Measurements from ENCODE around the gene EFL1.

The EFL1 gene

DNA sequence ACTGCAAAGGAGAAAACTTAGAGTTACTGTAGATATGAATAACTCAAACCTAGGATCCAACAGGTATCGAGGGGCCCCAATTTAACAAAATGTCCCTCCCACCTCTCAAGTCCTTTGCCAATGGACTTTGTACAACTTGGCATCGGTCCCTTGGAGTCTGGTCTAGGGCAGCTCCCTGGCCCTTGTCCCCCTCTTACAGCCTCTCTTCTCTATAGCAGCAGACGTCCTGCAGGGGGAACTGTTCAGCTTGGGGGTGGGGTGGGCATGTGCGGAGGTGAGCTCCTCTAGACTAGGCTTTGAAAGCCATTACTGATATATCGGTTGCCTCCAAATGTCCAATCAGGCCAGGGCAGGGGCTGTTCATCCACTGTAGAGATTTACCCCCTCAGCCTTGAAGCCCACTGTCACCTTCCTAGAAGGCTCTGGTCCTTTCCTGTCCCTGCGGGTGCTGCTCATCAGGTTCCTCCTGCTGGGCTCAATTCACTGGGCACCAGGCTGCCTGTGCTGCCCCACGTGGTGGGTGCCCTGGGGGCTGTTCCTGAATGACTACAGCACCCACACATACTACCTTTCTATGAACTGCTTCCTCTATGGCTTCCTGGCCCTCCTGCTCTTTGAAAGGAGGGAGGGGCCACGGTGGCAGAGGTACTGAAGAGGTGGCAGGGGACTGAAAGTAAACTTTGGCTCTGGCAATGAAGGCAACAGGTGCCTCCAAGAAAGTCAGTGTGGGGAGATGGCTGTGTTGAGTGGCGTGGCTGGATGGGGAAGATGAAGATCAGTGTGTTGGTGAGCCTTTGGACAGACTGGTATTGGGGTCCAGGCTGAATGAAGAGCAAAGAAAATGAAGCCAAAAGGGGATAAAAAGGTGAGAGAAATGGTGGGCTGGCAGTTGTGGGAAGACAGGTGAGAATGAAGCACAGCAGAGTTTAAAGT is 137.9 kb downstream of the EFL1 start:
- no peaks in the 10 kb centered on the region for H3K4me1 ChIP-seq (ENCODE audit: insufficient read depth, low read length)
- no peaks in the 10 kb centered on the region; the same call in 1 of the 2 replicates for H3K36me3 ChIP-seq (ENCODE audit: insufficient read depth, low read length)
- no peak overlapping the region for H3K9ac ChIP-seq (ENCODE audit: low read depth, low read length)
- H3K9me3 ChIP-seq (ENCODE audit: control insufficient read depth, insufficient read depth, low read length), result no peaks in the 10 kb centered on the region

DNA sequence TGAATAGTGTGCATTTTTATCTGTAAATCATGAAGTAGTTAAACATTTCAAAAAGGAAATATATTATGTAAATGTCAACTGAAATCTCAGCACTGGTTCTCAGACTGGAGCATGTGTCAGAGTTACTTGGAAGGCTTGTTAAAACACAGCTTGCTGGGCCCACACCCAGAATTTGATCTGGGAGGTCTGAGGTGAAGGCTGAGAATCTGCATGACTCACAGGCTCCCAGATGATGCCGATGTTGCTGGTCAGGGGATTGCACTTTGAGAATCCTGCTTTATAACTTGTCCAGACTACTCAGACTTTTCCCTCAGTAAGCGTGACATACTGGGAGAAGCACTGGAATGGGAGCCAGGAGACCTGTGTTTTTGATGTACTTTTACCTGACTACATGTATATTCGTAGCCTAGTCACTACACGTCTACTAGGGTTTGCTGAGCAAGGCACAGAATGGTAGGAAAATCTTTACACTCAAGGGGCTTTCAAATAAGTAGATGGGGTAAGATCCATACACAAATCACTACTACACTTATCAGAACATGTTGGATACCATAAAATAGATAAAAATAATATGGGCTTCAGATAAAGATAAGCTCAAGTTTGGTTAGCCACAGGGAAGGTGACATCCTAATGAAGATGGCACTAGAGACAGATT is 139.7 kb downstream of the EFL1 start:
- no peak overlapping the region for H3K9ac ChIP-seq (ENCODE audit: low read depth, low read length)
- H3K9me3 ChIP-seq (ENCODE audit: control insufficient read depth, insufficient read depth, low read length), result no peaks in the 10 kb centered on the region
- H3K4me1 ChIP-seq (ENCODE audit: insufficient read depth, low read length), result no peaks in the 10 kb centered on the region
- H3K36me3 ChIP-seq (ENCODE audit: insufficient read depth, low read length), result no peaks in the 10 kb centered on the region

DNA sequence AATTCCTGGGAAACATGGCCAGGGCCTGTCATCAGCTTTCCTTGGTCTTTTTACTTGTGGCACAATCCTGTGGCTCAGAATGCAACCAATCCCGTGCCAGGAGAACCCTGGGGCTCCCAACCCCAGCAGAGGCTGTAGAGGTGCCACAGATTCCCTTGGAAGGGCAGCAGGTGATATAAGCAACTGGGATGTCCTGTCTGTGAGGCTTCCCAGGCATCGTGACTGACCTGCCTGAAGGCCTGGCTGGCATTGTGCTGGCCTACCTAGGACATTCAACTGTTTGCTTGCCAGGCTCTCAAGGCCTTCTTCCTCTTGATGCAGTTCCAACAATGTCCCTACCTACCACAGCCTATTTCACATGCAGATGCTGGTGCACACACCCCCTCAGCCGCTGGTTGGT is 144.5 kb downstream of the EFL1 start:
- Histone ChIP-seq H3K36me3 (ENCODE audit: insufficient read depth, low read length) (no peaks in the 10 kb centered on the region), H3K9ac (ENCODE audit: low read depth, low read length) (no peak overlapping the region), H3K4me1 (ENCODE audit: insufficient read depth, low read length) (no peaks in the 10 kb centered on the region), H3K9me3 (ENCODE audit: control insufficient read depth, insufficient read depth, low read length) (no peaks in the 10 kb centered on the region)

DNA sequence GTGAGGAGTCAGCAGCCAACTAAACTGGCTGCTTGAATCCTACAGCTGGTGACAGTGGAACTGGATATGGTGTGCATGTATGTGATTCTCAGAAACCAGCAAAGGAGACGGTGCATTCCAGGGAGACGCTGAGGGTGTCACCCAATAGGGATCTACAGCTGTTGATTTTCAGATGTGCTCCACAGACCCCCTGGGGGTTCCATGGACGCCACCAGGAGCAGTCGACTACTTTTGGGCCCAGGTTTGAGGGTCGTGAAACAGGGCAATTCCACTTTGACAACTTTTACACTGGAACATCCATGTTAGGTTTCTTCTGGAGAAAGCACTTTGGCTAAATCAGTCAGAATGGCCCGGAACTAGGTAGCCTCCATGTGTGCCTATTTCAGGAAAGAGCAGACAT is 145.2 kb downstream of the EFL1 start:
- H3K4me1 ChIP-seq (ENCODE audit: insufficient read depth, low read length), result no peaks in the 10 kb centered on the region
- no peaks in the 10 kb centered on the region for H3K36me3 ChIP-seq (ENCODE audit: insufficient read depth, low read length)
- H3K9ac ChIP-seq (ENCODE audit: low read depth, low read length), result no peak overlapping the region
- no peaks in the 10 kb centered on the region for H3K9me3 ChIP-seq (ENCODE audit: control insufficient read depth, insufficient read depth, low read length)

DNA sequence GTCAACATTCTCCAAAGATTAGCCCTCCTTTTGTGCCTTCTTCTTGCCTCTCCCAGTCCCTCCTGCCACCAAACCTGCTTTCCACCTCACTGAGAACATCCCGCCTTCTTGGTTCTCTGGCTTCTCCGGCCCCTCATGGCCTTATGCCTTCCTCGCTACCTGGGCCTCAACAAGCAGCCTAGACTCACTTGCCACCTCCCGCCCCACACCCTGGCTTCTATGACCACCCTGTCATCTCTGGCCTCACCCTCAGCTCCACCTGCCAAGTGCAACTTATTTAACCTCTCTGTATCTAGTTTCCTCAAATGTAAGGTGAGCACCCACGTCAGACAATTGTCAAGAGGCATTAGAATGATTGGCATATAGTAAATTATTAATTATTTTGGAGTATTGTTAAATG is 147.9 kb downstream of the EFL1 start:
- Histone ChIP-seq H3K9ac (ENCODE audit: low read depth, low read length) (no peak overlapping the region), H3K9me3 (ENCODE audit: control insufficient read depth, insufficient read depth, low read length) (no peaks in the 10 kb centered on the region), H3K36me3 (ENCODE audit: insufficient read depth, low read length) (no peaks in the 10 kb centered on the region), H3K4me1 (ENCODE audit: insufficient read depth, low read length) (no peaks in the 10 kb centered on the region)

DNA sequence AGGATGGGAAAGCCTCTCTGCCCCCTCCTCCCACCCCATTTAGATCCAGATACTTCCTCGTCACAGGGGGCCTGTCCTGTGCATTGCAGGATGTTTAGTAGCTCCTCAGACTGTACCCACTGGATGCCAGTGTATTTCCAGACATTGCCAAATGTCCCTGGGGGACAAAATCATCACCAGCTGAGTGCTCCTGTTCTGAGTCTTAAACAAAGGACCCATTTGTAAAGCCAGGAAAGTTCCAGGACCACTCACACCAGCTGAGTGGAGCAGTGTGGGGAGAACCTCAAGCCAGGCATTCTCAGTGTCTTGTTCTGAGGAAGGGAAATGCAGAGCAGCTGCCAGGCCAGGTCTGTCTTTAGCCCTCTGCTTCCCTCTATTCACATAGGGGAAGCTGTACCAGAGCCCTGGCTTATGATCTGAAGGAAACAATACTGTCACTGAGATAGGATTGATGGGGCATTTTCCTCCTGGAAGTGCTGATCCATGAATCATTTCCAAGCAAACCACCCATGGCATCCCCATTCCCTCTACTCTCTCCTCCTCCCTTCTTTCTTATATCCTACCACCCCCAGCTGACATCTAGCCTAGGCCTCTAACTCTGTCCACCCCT is 149.3 kb downstream of the EFL1 start:
- Histone ChIP-seq H3K4me1 (ENCODE audit: insufficient read depth, low read length) (no peaks in the 10 kb centered on the region), H3K9me3 (ENCODE audit: control insufficient read depth, insufficient read depth, low read length) (no peaks in the 10 kb centered on the region), H3K36me3 (ENCODE audit: insufficient read depth, low read length) (no peaks in the 10 kb centered on the region), H3K9ac (ENCODE audit: low read depth, low read length) (no peak overlapping the region)

DNA sequence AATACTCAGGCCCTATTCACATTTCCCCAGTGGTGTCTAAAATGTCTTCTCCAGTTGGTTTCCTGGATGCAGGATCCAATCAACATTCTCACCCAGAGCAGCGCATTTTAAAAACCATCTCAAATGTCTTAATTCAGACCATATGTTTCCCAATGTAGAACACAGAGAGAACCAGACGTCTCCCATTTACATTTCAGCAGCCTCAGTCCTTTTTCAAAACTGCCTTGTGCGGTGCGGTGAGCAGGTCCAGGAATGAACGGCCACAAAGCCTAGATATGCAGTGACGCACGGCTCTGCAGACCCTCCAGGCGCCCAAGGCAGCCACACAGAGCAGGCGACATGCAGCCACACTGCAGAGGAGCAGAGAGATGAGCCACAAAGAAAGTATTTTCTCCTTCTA is 150.6 kb downstream of the EFL1 start:
- no peaks in the 10 kb centered on the region for H3K4me1 ChIP-seq (ENCODE audit: insufficient read depth, low read length)
- no peaks in the 10 kb centered on the region for H3K36me3 ChIP-seq (ENCODE audit: insufficient read depth, low read length)
- no peaks in the 10 kb centered on the region for H3K9me3 ChIP-seq (ENCODE audit: control insufficient read depth, insufficient read depth, low read length)
- no peak overlapping the region for H3K9ac ChIP-seq (ENCODE audit: low read depth, low read length)

DNA sequence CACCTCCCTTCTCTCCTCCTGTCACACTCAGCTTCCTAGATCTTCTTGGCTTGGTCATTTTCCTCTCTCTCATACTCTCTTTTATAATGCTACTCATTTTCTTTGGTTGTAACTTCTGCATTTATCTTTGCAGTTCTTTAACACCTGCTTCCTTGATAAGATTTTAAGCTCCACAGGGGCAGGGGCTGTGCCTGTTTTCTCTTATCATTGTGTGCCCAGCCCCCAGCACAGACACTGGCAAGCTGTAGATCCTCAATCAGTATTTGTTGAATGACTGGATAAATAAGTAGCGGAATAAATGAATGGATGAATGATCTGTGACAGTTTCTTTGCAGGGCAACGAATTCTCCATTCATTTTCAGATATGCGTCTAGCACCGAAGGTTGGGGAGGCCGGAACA is 152.4 kb downstream of the EFL1 start:
- H3K36me3 ChIP-seq (ENCODE audit: insufficient read depth, low read length), result no peaks in the 10 kb centered on the region
- H3K4me1 ChIP-seq (ENCODE audit: insufficient read depth, low read length), result no peaks in the 10 kb centered on the region
- no peak overlapping the region for H3K9ac ChIP-seq (ENCODE audit: low read depth, low read length)

DNA sequence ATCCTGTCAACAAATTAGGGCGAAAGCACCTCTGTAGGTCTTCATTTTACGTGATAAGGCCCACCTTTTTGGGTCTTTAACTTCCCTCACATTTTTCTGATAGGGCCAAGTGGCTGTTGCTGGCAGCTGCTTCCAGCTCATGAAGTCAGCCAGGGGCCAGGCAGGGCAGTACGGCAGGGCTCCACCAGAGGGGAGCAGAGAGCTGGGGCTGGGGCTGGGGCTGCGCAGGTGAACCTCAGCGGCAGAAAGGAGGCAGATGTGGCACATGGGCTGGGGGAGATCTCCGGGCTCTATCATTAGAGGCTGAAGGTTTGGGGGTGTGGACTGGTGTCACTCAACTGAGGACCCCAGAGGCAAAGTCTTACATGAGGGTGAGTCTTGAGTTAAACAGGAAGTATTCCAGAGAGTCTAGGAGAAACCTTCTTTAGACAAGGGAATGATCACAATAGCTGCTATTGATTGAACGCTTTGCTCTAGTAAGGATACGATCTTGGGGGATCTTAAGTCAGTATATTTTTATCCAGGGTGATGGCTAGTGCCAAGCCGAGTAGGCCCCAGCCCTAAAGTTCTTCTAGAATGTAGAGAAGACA is 153.9 kb downstream of the EFL1 start:
- Histone ChIP-seq H3K9ac (ENCODE audit: low read depth, low read length) (no peak overlapping the region), H3K36me3 (ENCODE audit: insufficient read depth, low read length) (no peaks in the 10 kb centered on the region), H3K9me3 (ENCODE audit: control insufficient read depth, insufficient read depth, low read length) (no peaks in the 10 kb centered on the region), H3K4me1 (ENCODE audit: insufficient read depth, low read length) (no peaks in the 10 kb centered on the region)

More for the DNA sequence above, 152.4 kb downstream of the EFL1 start:
- no peaks in the 10 kb centered on the region for H3K9me3 ChIP-seq (ENCODE audit: control insufficient read depth, insufficient read depth, low read length)

DNA sequence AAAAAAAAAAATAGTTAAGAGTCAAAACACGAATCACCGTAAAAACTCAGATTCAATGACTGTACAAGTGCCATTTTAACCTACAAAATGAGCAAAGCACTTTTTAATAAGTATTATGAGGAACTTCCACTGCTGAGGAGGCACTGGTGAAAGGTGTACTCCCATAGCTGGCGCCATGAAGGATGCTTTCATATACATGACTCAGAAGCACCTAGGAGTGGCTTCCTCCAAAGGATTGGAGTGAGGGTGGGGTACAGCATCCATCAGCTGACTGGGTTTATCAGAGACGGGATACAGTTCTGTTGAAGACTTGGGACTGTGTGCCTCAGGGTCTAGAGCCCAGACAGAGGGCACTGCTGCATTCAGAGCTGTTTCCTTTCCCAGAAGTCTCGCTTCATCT is 155.9 kb downstream of the EFL1 start:
- no peaks in the 10 kb centered on the region for H3K36me3 ChIP-seq (ENCODE audit: insufficient read depth, low read length)
- no peak overlapping the region for H3K9ac ChIP-seq (ENCODE audit: low read depth, low read length)

DNA sequence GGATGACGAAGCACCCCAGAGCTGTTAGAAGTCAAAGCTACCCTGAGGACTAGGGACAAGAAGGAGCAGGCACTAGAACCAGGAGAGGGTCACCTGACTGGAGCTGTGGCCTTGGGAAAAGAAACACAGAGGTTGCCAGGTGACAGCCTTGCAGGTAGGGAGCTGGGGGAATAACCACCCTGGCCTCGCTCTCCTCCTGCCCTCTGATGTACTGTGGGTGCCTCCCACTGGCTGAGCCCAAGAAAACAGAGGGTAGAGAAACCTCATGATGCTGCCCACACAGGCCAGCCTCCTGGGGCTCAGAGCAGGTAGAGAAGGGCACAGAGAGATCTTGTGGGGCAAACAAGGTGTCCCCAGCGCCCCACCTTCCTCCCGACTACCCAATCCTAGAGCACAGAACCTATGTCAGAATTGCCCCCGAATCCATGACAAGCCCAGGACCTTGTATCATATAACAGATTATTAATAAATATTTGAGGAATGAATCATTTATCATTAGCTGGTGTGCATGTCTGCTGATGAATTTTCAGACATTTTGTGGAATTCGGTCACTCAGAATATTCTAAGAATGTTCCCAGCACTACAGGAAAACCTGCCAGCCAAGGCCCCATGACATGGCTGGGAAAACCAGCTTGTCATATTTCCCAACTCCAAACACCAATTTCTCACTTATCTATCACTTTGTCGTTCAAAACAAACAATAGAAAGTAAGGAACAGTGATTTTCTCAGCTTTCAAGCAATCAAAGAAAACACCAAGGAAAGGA is 156.9 kb downstream of the EFL1 start:
- H3K9me3 ChIP-seq (ENCODE audit: control insufficient read depth, insufficient read depth, low read length), result no peaks in the 10 kb centered on the region
- no peak overlapping the region for H3K9ac ChIP-seq (ENCODE audit: low read depth, low read length)
- H3K4me1 ChIP-seq (ENCODE audit: insufficient read depth, low read length), result peaks cover 4% of the 10 kb centered on the region; the same call in 1 of the 2 replicates
- H3K36me3 ChIP-seq (ENCODE audit: insufficient read depth, low read length), result no peaks in the 10 kb centered on the region

More for the DNA sequence above, 155.9 kb downstream of the EFL1 start:
- Histone ChIP-seq H3K9me3 (ENCODE audit: control insufficient read depth, insufficient read depth, low read length) (no peaks in the 10 kb centered on the region), H3K4me1 (ENCODE audit: insufficient read depth, low read length) (no peaks in the 10 kb centered on the region)

DNA sequence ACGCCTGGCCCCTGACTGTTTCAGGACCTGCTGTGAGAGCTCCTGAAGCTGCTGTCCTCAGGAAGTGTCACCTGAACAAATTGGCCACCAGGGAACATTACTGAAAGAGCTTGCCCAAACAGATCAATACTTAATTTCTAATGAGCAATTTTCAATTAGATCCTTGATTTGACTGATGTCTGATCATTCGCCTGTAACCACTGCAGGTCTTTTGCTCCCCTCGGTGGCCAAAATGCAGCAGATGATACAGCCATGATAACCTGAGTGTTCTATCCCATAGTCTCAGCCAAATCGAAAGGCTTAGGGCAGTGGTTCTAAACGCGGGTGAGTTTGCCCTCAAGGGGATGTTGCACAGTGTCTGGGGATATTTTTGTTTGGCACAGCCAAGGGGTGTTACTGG is 159.1 kb downstream of the EFL1 start:
- Histone ChIP-seq H3K9ac (ENCODE audit: low read depth, low read length) (no peak overlapping the region), H3K4me1 (ENCODE audit: insufficient read depth, low read length) (peaks cover 14% of the 10 kb centered on the region), H3K36me3 (ENCODE audit: insufficient read depth, low read length) (no peaks in the 10 kb centered on the region), H3K9me3 (ENCODE audit: control insufficient read depth, insufficient read depth, low read length) (no peaks in the 10 kb centered on the region)

DNA sequence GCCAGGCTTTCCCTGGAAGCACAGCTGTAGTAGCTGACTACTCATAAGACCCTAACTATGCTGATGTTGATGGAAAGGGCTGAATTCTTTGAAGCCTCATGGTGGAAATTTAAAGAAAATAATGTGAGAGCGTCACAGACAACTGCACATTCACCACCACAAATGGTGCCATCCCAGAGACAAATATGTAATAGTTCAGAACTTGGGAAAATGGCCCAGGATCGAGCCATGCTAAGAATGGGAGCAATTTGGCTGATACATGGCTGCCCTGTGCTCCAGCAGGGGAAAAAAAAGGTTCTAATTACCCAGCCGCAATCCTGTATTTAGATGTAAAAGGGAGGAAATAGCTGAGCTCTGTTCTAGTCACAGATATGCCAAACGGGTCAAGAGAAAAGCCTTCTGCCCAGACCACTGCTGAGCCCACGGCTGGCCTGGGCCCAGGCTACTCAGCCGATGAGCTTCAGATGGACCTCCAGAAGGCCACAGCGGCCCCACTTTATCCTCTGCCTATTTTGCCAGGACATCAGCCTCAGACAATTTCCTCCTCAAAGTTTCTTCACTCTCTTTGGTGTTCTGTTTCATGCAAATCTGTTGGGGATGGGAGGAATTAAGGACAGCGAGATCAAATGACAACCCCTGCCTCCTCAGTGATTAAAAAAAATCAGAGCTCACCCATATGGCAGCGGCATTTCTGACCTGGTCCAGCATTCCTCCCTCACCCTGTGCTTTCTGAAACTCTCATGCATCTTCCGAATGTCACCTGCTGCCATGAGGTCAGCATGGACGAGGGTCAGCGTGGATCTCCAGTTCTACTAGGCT is 162.2 kb downstream of the EFL1 start:
- H3K9me3 ChIP-seq (ENCODE audit: control insufficient read depth, insufficient read depth, low read length), result no peaks in the 10 kb centered on the region
- no peaks in the 10 kb centered on the region for H3K36me3 ChIP-seq (ENCODE audit: insufficient read depth, low read length)
- no peak overlapping the region; the same call in 1 of the 2 replicates for H3K9ac ChIP-seq (ENCODE audit: low read depth, low read length)
- peaks cover 14% of the 10 kb centered on the region for H3K4me1 ChIP-seq (ENCODE audit: insufficient read depth, low read length)
